ENCODE results near the gene ITFG2.

The ITFG2 gene

GRCh38 chr12:2793561-2793960 is 18.9 kb upstream of the ITFG2 start:
- Histone ChIP-seq H3K4me1 (ENCODE audit: control insufficient read depth, insufficient read depth, low read depth, low read length) (peaks cover 8% of the 10 kb centered on the region), H3K23ac (ENCODE audit: low read length in 2 of 2) (no peak overlapping the region), H2AFZ (ENCODE audit: low read depth, low read length) (no peak overlapping the region), H2BK12ac (ENCODE audit: low read length in 2 of 2) (no peak overlapping the region), H3K9ac (ENCODE audit: low read length) (no peak overlapping the region), H2BK5ac (ENCODE audit: low read depth, low read length, poor library complexity, severe bottlenecking) (no peak overlapping the region), H3K4me2 (ENCODE audit: low read length, poor library complexity, severe bottlenecking) (no peak overlapping the region), H3K18ac (ENCODE audit: low read depth in 1 of 2, low read length in 2 of 2) (no peak overlapping the region), H2BK15ac (ENCODE audit: low read depth, poor library complexity, severe bottlenecking) (no peak overlapping the region), H3K36me3 (ENCODE audit: control insufficient read depth in 1 of 2, insufficient read depth in 2 of 2, low read depth in 1 of 2, low read length in 2 of 2) (peaks cover 8 to 15% of the 10 kb centered on the region in 2 experiments), H4K8ac (ENCODE audit: low read length) (no peak overlapping the region), H3K27me3 (ENCODE audit: control insufficient read depth in 1 of 2, insufficient read depth in 1 of 2, low read length in 2 of 2) (peaks cover 7 to 15% of the 10 kb centered on the region in 2 experiments), H3K27ac (ENCODE audit: low read length, poor library complexity, severe bottlenecking) (no peak overlapping the region), H3K4me3 (ENCODE audit: insufficient read depth in 1 of 2, low read depth in 1 of 2, low read length in 2 of 2) (no peak overlapping the region), H3K4ac (ENCODE audit: low read depth in 1 of 2, low read length in 2 of 2) (no peak overlapping the region), H2BK120ac (ENCODE audit: low read depth, low read length) (no peak overlapping the region), H3K79me1 (replicated peaks; ENCODE audit: low read length, poor library complexity, severe bottlenecking) (peaks cover 20% of the 10 kb centered on the region), H3K14ac (ENCODE audit: low read length in 2 of 2) (no peak overlapping the region), H2AK5ac (ENCODE audit: low read length, severe bottlenecking) (no peak overlapping the region), H3K9me3 (ENCODE audit: control insufficient read depth, low read length) (no peaks in the 10 kb centered on the region), H4K91ac (ENCODE audit: low read length) (no peak overlapping the region)
- WGBS = 93% methylated on average over 19 of the region's 21 CpGs
- no peak for DNase-seq

GRCh38 chr12:2794191-2794735 is 18.2 kb upstream of the ITFG2 start:
- Histone ChIP-seq H4K8ac (ENCODE audit: low read length) (peak overlapping the region; percentile 81), H2BK15ac (ENCODE audit: low read depth, poor library complexity, severe bottlenecking) (peak overlapping the region; percentile 56), H2AFZ (ENCODE audit: low read depth, low read length) (peak overlapping the region; percentile 91), H3K14ac (ENCODE audit: low read length in 2 of 2) (peak overlapping the region in 1 of 2 experiments; percentile 68), H3K4me2 (ENCODE audit: low read length, poor library complexity, severe bottlenecking) (peak overlapping the region; percentile 66), H3K18ac (ENCODE audit: low read depth in 1 of 2, low read length in 2 of 2) (peak overlapping the region; percentile 58 to 90), H3K4me1 (ENCODE audit: control insufficient read depth, insufficient read depth, low read depth, low read length) (peaks cover 8% of the 10 kb centered on the region), H3K9me3 (ENCODE audit: control insufficient read depth, low read length) (no peaks in the 10 kb centered on the region), H2AK5ac (ENCODE audit: low read length, severe bottlenecking) (no peak overlapping the region), H3K4me3 (ENCODE audit: insufficient read depth in 1 of 2, low read depth in 1 of 2, low read length in 2 of 2) (peak overlapping the region; percentile 87), H3K79me1 (replicated peaks; ENCODE audit: low read length, poor library complexity, severe bottlenecking) (peaks cover 25% of the 10 kb centered on the region), H3K23ac (ENCODE audit: low read length in 2 of 2) (peak overlapping the region in 1 of 2 experiments; percentile 57), H4K91ac (ENCODE audit: low read length) (peak overlapping the region; percentile 34), H2BK5ac (ENCODE audit: low read depth, low read length, poor library complexity, severe bottlenecking) (no peak overlapping the region), H3K27me3 (ENCODE audit: control insufficient read depth in 1 of 2, insufficient read depth in 1 of 2, low read length in 2 of 2) (peaks cover 0 to 9% of the 10 kb centered on the region in 2 experiments), H3K36me3 (ENCODE audit: control insufficient read depth in 1 of 2, insufficient read depth in 2 of 2, low read depth in 1 of 2, low read length in 2 of 2) (peaks cover 14 to 22% of the 10 kb centered on the region in 2 experiments), H3K4ac (ENCODE audit: low read depth in 1 of 2, low read length in 2 of 2) (peak overlapping the region; percentile 6 to 22), H2BK120ac (ENCODE audit: low read depth, low read length) (peak overlapping the region; percentile 66), H3K27ac (ENCODE audit: low read length, poor library complexity, severe bottlenecking) (no peak overlapping the region), H3K9ac (ENCODE audit: low read length) (peak overlapping the region; percentile 87), H2BK12ac (ENCODE audit: low read length in 2 of 2) (peak overlapping the region in 1 of 2 experiments; percentile 64)
- 8% methylated on average over 32 of the region's 49 CpGs for WGBS
- no peak for DNase-seq

DNA sequence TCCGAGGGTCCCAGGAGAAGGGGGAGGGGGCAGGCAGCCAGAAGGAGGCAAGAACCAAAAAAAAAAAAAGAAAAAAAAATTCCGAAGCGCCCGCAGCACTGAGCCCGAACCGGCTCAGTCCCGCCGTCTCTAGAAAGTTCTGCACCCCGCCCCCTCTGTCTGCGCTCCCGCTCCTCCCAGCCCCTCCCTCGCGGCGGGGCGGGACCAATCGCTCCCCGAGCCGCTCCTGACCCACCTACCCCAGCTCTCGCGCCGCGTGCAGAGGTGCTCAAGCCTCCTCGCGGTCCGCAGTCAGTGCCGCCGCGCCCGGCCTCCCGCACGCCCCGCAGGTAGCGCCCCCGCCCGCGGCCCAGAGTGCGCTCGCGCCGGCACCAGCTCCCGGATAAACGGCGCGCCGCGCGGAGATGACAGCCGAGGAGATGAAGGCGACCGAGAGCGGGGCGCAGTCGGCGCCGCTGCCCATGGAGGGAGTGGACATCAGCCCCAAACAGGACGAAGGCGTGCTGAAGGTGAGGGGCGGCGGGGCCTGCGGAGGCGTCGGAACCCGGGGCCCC is 17.7 kb upstream of the ITFG2 start, which contains the start of gene FKBP4:
Gene FKBP4, plus strand, starts transcription at position 235 of the 554 bp plus-strand sequence. Its CDS starts 170 bp downstream, at position 405.
- Histone ChIP-seq H2AFZ (ENCODE audit: low read depth, low read length) (peak within 1 kb of the TSS; percentile 91), H4K8ac (ENCODE audit: low read length) (peak within 1 kb of the TSS; percentile 81), H2BK5ac (ENCODE audit: low read depth, low read length, poor library complexity, severe bottlenecking) (peak within 1 kb of the TSS; percentile 37), H4K91ac (ENCODE audit: low read length) (peak within 1 kb of the TSS; percentile 61), H2BK120ac (ENCODE audit: low read depth, low read length) (peak within 1 kb of the TSS; percentile 88), H3K9me3 (ENCODE audit: control insufficient read depth, low read length) (no peaks in the 10 kb centered on the region), H3K18ac (ENCODE audit: low read depth in 1 of 2, low read length in 2 of 2) (peak within 1 kb of the TSS; percentile 82 to 90), H3K27ac (ENCODE audit: low read length, poor library complexity, severe bottlenecking) (no peak within 1 kb of the TSS), H2AK5ac (ENCODE audit: low read length, severe bottlenecking) (no peak within 1 kb of the TSS), H2BK15ac (ENCODE audit: low read depth, poor library complexity, severe bottlenecking) (peak within 1 kb of the TSS; percentile 94), H3K4me3 (ENCODE audit: insufficient read depth in 1 of 2, low read depth in 1 of 2, low read length in 2 of 2) (peak within 1 kb of the TSS; percentile 87), H3K4me1 (ENCODE audit: control insufficient read depth, insufficient read depth, low read depth, low read length) (peaks cover 8% of the 10 kb centered on the region), H3K79me1 (replicated peaks; ENCODE audit: low read length, poor library complexity, severe bottlenecking) (peaks cover 26% of the 10 kb centered on the region), H3K4me2 (ENCODE audit: low read length, poor library complexity, severe bottlenecking) (peak within 1 kb of the TSS; percentile 66), H3K36me3 (ENCODE audit: control insufficient read depth in 1 of 2, insufficient read depth in 2 of 2, low read depth in 1 of 2, low read length in 2 of 2) (peaks cover 17 to 27% of the 10 kb centered on the region in 2 experiments), H3K9ac (ENCODE audit: low read length) (peak within 1 kb of the TSS; percentile 88), H3K23ac (ENCODE audit: low read length in 2 of 2) (peak within 1 kb of the TSS in 1 of 2 experiments; percentile 57), H3K4ac (ENCODE audit: low read depth in 1 of 2, low read length in 2 of 2) (peak within 1 kb of the TSS; percentile 58 to 86), H2BK12ac (ENCODE audit: low read length in 2 of 2) (peak within 1 kb of the TSS in 1 of 2 experiments; percentile 64), H3K14ac (ENCODE audit: low read length in 2 of 2) (peak within 1 kb of the TSS in 1 of 2 experiments; percentile 68), H3K27me3 (ENCODE audit: control insufficient read depth in 1 of 2, insufficient read depth in 1 of 2, low read length in 2 of 2) (peaks cover 0 to 9% of the 10 kb centered on the region in 2 experiments)
- WGBS = 0% methylated on average over 54 of the region's 63 CpGs
- peak; percentile 86 for DNase-seq

Data from mesenchymal stem cell (in vitro differentiated cells and primary cell).